NCI-H2196 (cell line): ENCODE data around the gene OR2T33.
"Not testable (repeated sequence)": the region's sequence is repeated elsewhere in the genome, so short reads cannot be mapped to it uniquely, and the experiment has no call there.

Source experiments
- DNase-seq: peaks from one replicate; lab custom pipeline; 2025; ENCODE audit not compliant: unreplicated experiment; lab: John Stamatoyannopoulos, UW

Gene OR2T33

GRCh38 chr1:248277876-248278275 lies at the start of gene OR2T33:
TSS of gene OR2T33 (minus strand) at chr1:248277976. CDS start at chr1:248273814, 4,162 bp downstream.
- DNase-seq: no peak

GRCh38 chr1:248324468-248324867 lies 46.7 kb upstream of the OR2T33 start, which contains the start of gene OR2M7:
TSS of gene OR2M7 (minus strand) at chr1:248324568. CDS start at chr1:248324568, 0 bp downstream.
- no peak for DNase-seq

GRCh38 chr1:248316796-248317195 lies 39.0 kb upstream of the OR2T33 start:
- no peak for DNase-seq

GRCh38 chr1:248306740-248307139 lies 29.0 kb upstream of the OR2T33 start:
- DNase-seq: not testable (repeated sequence)

GRCh38 chr1:248306103-248306502 lies 28.3 kb upstream of the OR2T33 start:
- no peak for DNase-seq

- DNase-seq: not testable (repeated sequence)
These were observed 27.9 kb upstream of the OR2T33 start for GRCh38 chr1:248305672-248306071.

GRCh38 chr1:248303324-248303723 lies 25.5 kb upstream of the OR2T33 start, which contains the start of gene OR2T12:
TSS of gene OR2T12 (minus strand) at chr1:248303424. CDS start at chr1:248295578, 7,846 bp downstream.
- DNase-seq: no peak

- no peak for DNase-seq
These were observed 10.6 kb upstream of the OR2T33 start for GRCh38 chr1:248288391-248288790.

GRCh38 chr1:248273225-248273624 lies 4.6 kb downstream of the OR2T33 start:
- DNase-seq: not testable (repeated sequence)

- DNase-seq: no peak
These were observed 9.6 kb downstream of the OR2T33 start for GRCh38 chr1:248268178-248268577.

GRCh38 chr1:248259309-248259708 lies 18.5 kb downstream of the OR2T33 start:
- DNase-seq: not testable (repeated sequence)

- DNase-seq: peak; percentile 18
These were observed 34.6 kb downstream of the OR2T33 start for GRCh38 chr1:248243204-248243603.

- DNase-seq: no peak
These were observed 38.3 kb downstream of the OR2T33 start for GRCh38 chr1:248239478-248239877.

GRCh38 chr1:248231117-248231516 lies 46.7 kb downstream of the OR2T33 start, which contains the start of gene OR2M4:
TSS of gene OR2M4 (plus strand) at chr1:248231417. CDS start at chr1:248238929, 7,512 bp downstream.
- no peak for DNase-seq

GRCh38 chr1:248229360-248229908 lies 48.3 kb downstream of the OR2T33 start:
- no peak for DNase-seq

- no peak for DNase-seq
These were observed 52.2 kb downstream of the OR2T33 start for GRCh38 chr1:248225537-248225936.
